B cell (primary cell): ENCODE data around the gene FYN. TPM values are rescaled to one million over a fixed set of nuclear protein-coding genes. Genes with fewer than 3 reads are reported as not detected.

Experiments used
- ATAC-seq: fragments of 200-7000 bp; cut with Tn5 transposase; one replicate; pipeline ENCODE4 v1.10.0; 2021; ENCODE audit warnings: low read depth, mild to moderate bottlenecking, moderate number of reproducible peaks, moderate library complexity
- CTCF ChIA-PET: fragments of 350-600 bp; sonication (Branson Sonifier 250); formaldehyde crosslinking; loops from one replicate; lab custom pipeline; 2021; ENCODE audit warnings: antibody characterized with exemption, inconsistent platforms; lab: Charles Lee
- POLR2A ChIA-PET: fragments of 350-600 bp; sonication (Branson Sonifier 250); formaldehyde crosslinking; loops from one replicate; lab custom pipeline; 2021; ENCODE audit warnings: antibody characterized with exemption; lab: Charles Lee
- DNase-seq: peaks from one replicate; pipeline ENCODE4 v3.0.0; 2013
- H2AFZ ChIP-seq: 2 replicates; pipeline ENCODE4 v1.6.1; 2012; ENCODE audit warnings: mild to moderate bottlenecking, low read depth, low read length; ENCODE audit not compliant: insufficient read depth, poor library complexity, severe bottlenecking
- H3K27ac ChIP-seq, 2 donors: 1 replicate in 1 of 2; 2 replicates in 1 of 2; pipeline ENCODE4 v1.5.1; 2012 to 2013; ENCODE audit warnings: low read length in 2 of 2, mild to moderate bottlenecking in 2 of 2, moderate library complexity in 1 of 2
- H3K27me3 ChIP-seq, 4 experiments: fragments of 200-600 bp in 1 of 4; sonication (generic) in 1 of 4; replicated peaks in 1 of 4; 1 replicate in 2 of 4; 2 replicates in 2 of 4; pipeline versions ENCODE4 v1.6.1 to v1.7.0; 2013 to 2016; ENCODE audit warnings: low read length in 3 of 4, mild to moderate bottlenecking in 2 of 4, mixed read lengths in 1 of 4, moderate library complexity in 1 of 4; ENCODE audit not compliant: insufficient read depth in 4 of 4, control insufficient read depth in 3 of 4; ENCODE audit errors: control extremely low read depth in 1 of 4
- H3K36me3 ChIP-seq, 2 experiments: replicated peaks in 1 of 2; 1 replicate in 1 of 2; 2 replicates in 1 of 2; pipeline versions ENCODE4 v1.6.1 to v1.7.1; 2013; ENCODE audit warnings: low read length in 1 of 2; ENCODE audit not compliant: insufficient read depth in 2 of 2, control insufficient read depth in 1 of 2; ENCODE audit errors: control extremely low read depth in 1 of 2, extremely low read depth in 1 of 2
- H3K4me1 ChIP-seq, 2 donors: fragments of 200-600 bp in 1 of 2; sonication (generic) in 1 of 2; 1 replicate in 1 of 2; 2 replicates in 1 of 2; pipeline versions ENCODE4 v1.5.1 to v1.6.1; 2013 to 2017; ENCODE audit warnings: low read length in 2 of 2; ENCODE audit not compliant: control insufficient read depth in 2 of 2, insufficient read depth in 2 of 2
- H3K4me2 ChIP-seq: replicated peaks from 2 replicates; pipeline ENCODE3; 2012; ENCODE audit warnings: mild to moderate bottlenecking, low read depth, low read length; ENCODE audit not compliant: poor library complexity, severe bottlenecking
- H3K4me3 ChIP-seq, 5 experiments: fragments of 200-600 bp in 1 of 5; sonication (generic) in 1 of 5; 1 replicate in 3 of 5; 2 replicates in 2 of 5; pipeline versions ENCODE4 v1.5.1 to v1.7.0; 2011 to 2016; ENCODE audit warnings: low read length in 4 of 5, mild to moderate bottlenecking in 4 of 5, low read depth in 2 of 5, control low read depth in 1 of 5, moderate library complexity in 1 of 5; ENCODE audit not compliant: insufficient read depth in 1 of 5; ENCODE audit errors: control extremely low read depth in 1 of 5, extremely low read depth in 1 of 5
- H3K79me2 ChIP-seq: fragments of 200-600 bp; sonication (generic); one replicate; pipeline ENCODE4 v1.6.0; 2016; ENCODE audit warnings: low read length; ENCODE audit not compliant: control insufficient read depth, insufficient read depth
- H3K9ac ChIP-seq: fragments of 200-600 bp; sonication (generic); 2 replicates; pipeline ENCODE4 v1.6.1; 2017; ENCODE audit warnings: mild to moderate bottlenecking, low read length, moderate library complexity
- H3K9me3 ChIP-seq, 3 donors: one replicate each; pipeline versions ENCODE4 v1.6.1 to v1.7.1; 2013; ENCODE audit warnings: low read length in 2 of 3; ENCODE audit not compliant: control insufficient read depth in 2 of 3, insufficient read depth in 1 of 3; ENCODE audit errors: control extremely low read depth in 1 of 3
- H4K20me1 ChIP-seq: 2 replicates; pipeline ENCODE4 v1.6.0; 2012; ENCODE audit warnings: mild to moderate bottlenecking, low read length; ENCODE audit not compliant: insufficient read depth, control insufficient read depth, poor library complexity, severe bottlenecking
- H3K27ac Mint-ChIP-seq: one replicate; pipeline ENCODE4 v1.8.0; 2021; ENCODE audit warnings: mixed read lengths
- H3K27me3 Mint-ChIP-seq: one replicate; pipeline ENCODE4 v1.8.0; 2021; ENCODE audit warnings: mixed read lengths
- H3K4me1 Mint-ChIP-seq: one replicate; pipeline ENCODE4 v1.8.0; 2021; ENCODE audit warnings: mixed read lengths
- H3K4me3 Mint-ChIP-seq: one replicate; pipeline ENCODE4 v1.8.0; 2021; ENCODE audit warnings: mixed read lengths
- H3K9me3 Mint-ChIP-seq: one replicate; pipeline ENCODE4 v1.8.0; 2022; ENCODE audit warnings: mixed read lengths; ENCODE audit not compliant: insufficient read depth
- CTCF ChIP-seq: fragments of 200-600 bp; IDR thresholded peaks from one replicate; pipeline ENCODE4 v1.8.0; 2022; ENCODE audit warnings: antibody characterized with exemption, mild to moderate bottlenecking
- EZH2 ChIP-seq: IDR thresholded peaks from 2 replicates; pipeline ENCODE4 v1.6.1; 2012; ENCODE audit warnings: borderline replicate concordance, low read depth, mild to moderate bottlenecking, moderate library complexity, low read length; ENCODE audit not compliant: insufficient read depth, poor library complexity, severe bottlenecking
- WGBS: methylation state at CpG from one replicate; pipeline ENCODE4 v1.1.5; 2013; ENCODE audit warnings: missing lambda C conversion rate; ENCODE audit not compliant: insufficient coverage; 5-methylcytosine and 5-hydroxymethylcytosine counted together
- intact Hi-C: fragments of 100-400 bp; cut with micrococcal nuclease; formaldehyde crosslinking; loops from one replicate; pipeline ENCODE4 v1.10.0; 2022
- polyA plus RNA-seq: library from polyadenylated mRNA; depleted of rRNA; stranded (reverse); fragments of >200 nt; gene quantifications from 2 replicates; pipeline ENCODE4 v1.2.3, GENCODE V29; 2012
- total RNA-seq, 2 donors: library from RNA; stranded (reverse); fragments of 120-200 nt in 1 of 2; gene quantifications; 1 replicate in 1 of 2; 2 replicates in 1 of 2; pipeline versions ENCODE4 v1.2.3 to v1.2.4, GENCODE V29; 2013 to 2022

Gene FYN
- total and polyA plus RNA-seq, 2 donors (not counting 1 experiment from before 2014, with no cell fraction given): 54.1 to 94.0 TPM

- no peaks in the 10 kb centered on the region for H4K20me1 ChIP-seq
- no peak overlapping the region for H3K4me2 ChIP-seq
- Mint-ChIP-seq H3K27me3 (no peaks in the 10 kb centered on the region), H3K9me3 (no peaks in the 10 kb centered on the region), H3K4me3 (no peak overlapping the region), H3K4me1 (peaks cover 5% of the 10 kb centered on the region), H3K27ac (no peak overlapping the region)
- no peaks in the 10 kb centered on the region for H3K27me3 ChIP-seq
- intact Hi-C loops: no loop called here
- no peak overlapping the region for H3K4me3 ChIP-seq
- WGBS: 86% methylated on average over 5 of the region's 8 CpGs
- TF ChIP-seq EZH2 (no peak), CTCF (no peak)
- no peak overlapping the region for H3K27ac ChIP-seq
- CTCF ChIA-PET: interaction anchor here (0.6 kb wide), 1 partner anchor 1347 kb away, joined by 3 read pairs; no protein-coding TSS in a partner anchor
- no peak overlapping the region for H3K9ac ChIP-seq
- H3K4me1 ChIP-seq: peaks cover 0 to 5% of the 10 kb centered on the region in 2 donors
- DNase-seq (no peak), ATAC-seq (no peak)
- H3K36me3 ChIP-seq: peaks cover 0 to 18% of the 10 kb centered on the region in 2 experiments
- H3K79me2 ChIP-seq: no peaks in the 10 kb centered on the region
- H2AFZ ChIP-seq: no peak overlapping the region
- no peaks in the 10 kb centered on the region for H3K9me3 ChIP-seq
- POLR2A ChIA-PET: no interaction called here
Measured at GRCh38 chr6:111662072-111662793, 211.0 kb downstream of the FYN start.

GRCh38 chr6:111661541-111662061 lies 211.7 kb downstream of the FYN start:
- Histone ChIP-seq H4K20me1 (no peaks in the 10 kb centered on the region), H3K27ac (no peak overlapping the region), H3K36me3 (peaks cover 0 to 15% of the 10 kb centered on the region in 2 experiments), H3K9ac (no peak overlapping the region), H3K79me2 (no peaks in the 10 kb centered on the region), H3K27me3 (no peaks in the 10 kb centered on the region), H3K4me1 (peaks cover 0 to 5% of the 10 kb centered on the region in 2 donors), H2AFZ (no peak overlapping the region), H3K4me2 (no peak overlapping the region), H3K9me3 (no peaks in the 10 kb centered on the region), H3K4me3 (no peak overlapping the region)
- no peaks in the 10 kb centered on the region for H3K27me3 Mint-ChIP-seq
- ChIA-PET POLR2A (no interaction called here), CTCF (no interaction called here)
- no peak for DNase-seq
- peaks cover 5% of the 10 kb centered on the region for H3K4me1 Mint-ChIP-seq
- TF ChIP-seq CTCF (no peak), EZH2 (no peak)
- H3K9me3 Mint-ChIP-seq: no peaks in the 10 kb centered on the region
- H3K27ac Mint-ChIP-seq: no peak overlapping the region
- over 99% methylated on average over 13 of the region's 19 CpGs for WGBS
- ATAC-seq: no peak
- intact Hi-C loops: no loop called here
- H3K4me3 Mint-ChIP-seq: no peak overlapping the region
